Calu3 (cell line): Measurements from ENCODE around the gene SDK2. TPM values are rescaled to one million over a fixed set of nuclear protein-coding genes. Genes with fewer than 3 reads are reported as not detected.

Source experiments
- BruUV-seq: library from RNA; stranded (reverse); fragments of 400-500 nt; replicated peaks from 2 replicates; lab custom pipeline; 2021; lab: Mats Ljungman, UMichigan
- CTCF ChIA-PET: fragments of 300-600 bp; sonication (Branson Sonifier 250); formaldehyde crosslinking; loops from one replicate; lab custom pipeline; 2022; ENCODE audit warnings: antibody characterized with exemption; lab: Charles Lee
- DNase-seq: peaks from one replicate; pipeline ENCODE4 v3.0.0; 2022
- H3K27ac Mint-ChIP-seq: one replicate; pipeline ENCODE4 v1.8.0; 2022; ENCODE audit warnings: mixed read lengths; ENCODE audit not compliant: unreplicated experiment
- H3K27me3 Mint-ChIP-seq: one replicate; pipeline ENCODE4 v1.8.0; 2022; ENCODE audit warnings: mixed read lengths; ENCODE audit not compliant: unreplicated experiment
- H3K36me3 Mint-ChIP-seq: one replicate; pipeline ENCODE4 v1.8.0; 2022; ENCODE audit warnings: mild to moderate bottlenecking, moderate library complexity, mixed read lengths; ENCODE audit not compliant: insufficient read depth, unreplicated experiment
- H3K4me1 Mint-ChIP-seq: one replicate; pipeline ENCODE4 v1.8.0; 2022; ENCODE audit warnings: mild to moderate bottlenecking, low read depth, mixed read lengths; ENCODE audit not compliant: unreplicated experiment
- H3K4me3 Mint-ChIP-seq: one replicate; pipeline ENCODE4 v1.8.0; 2022; ENCODE audit warnings: mild to moderate bottlenecking, low read depth, moderate library complexity, mixed read lengths; ENCODE audit not compliant: unreplicated experiment
- H3K9me3 Mint-ChIP-seq: one replicate; pipeline ENCODE4 v1.8.0; 2022; ENCODE audit warnings: low read depth, mixed read lengths; ENCODE audit not compliant: unreplicated experiment
- CTCF ChIP-seq: fragments of 200-600 bp; IDR thresholded peaks from one replicate; pipeline ENCODE4 v1.8.0; 2022; ENCODE audit warnings: antibody characterized with exemption; ENCODE audit not compliant: unreplicated experiment
- intact Hi-C: fragments of 100-400 bp; cut with micrococcal nuclease; formaldehyde crosslinking; loops from one replicate; pipeline ENCODE4 v1.10.0; 2022; ENCODE audit not compliant: unreplicated experiment
- total RNA-seq: library from RNA; stranded (reverse); gene quantifications from 2 replicates; pipeline ENCODE4 v1.2.3, GENCODE V29; 2022

The SDK2 gene
- total RNA-seq, 1 experiment from 2014 or later = not detected

DNA sequence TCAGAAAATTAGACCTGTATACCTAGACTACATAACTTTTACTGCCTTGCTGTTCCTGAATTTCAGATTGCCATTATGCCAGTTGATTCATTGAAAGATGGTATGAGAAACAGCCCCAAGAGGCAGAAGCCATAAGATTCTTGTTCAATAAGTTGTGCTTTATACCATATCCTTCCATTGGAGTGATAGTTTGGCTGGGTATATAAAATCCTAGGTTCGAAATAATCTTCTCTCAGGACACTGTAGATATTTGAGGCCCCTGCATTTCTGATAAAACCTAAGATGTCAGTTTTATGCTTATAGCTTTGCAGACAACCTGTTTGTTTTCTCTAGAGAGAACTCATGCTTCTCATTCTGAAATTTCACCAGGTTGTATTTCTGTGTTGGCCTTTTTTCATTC lies 9.6 kb upstream of the SDK2 start:
- H3K27ac Mint-ChIP-seq = no peak overlapping the region
- no TSS peak for BruUV-seq
- peaks cover 14% of the 10 kb centered on the region for H3K9me3 Mint-ChIP-seq
- H3K4me3 Mint-ChIP-seq = no peak overlapping the region
- DNase-seq = no peak
- no peaks in the 10 kb centered on the region for H3K36me3 Mint-ChIP-seq
- intact Hi-C loops = no loop called here
- CTCF ChIA-PET = no interaction called here
- peaks cover 74% of the 10 kb centered on the region for H3K27me3 Mint-ChIP-seq
- no peaks in the 10 kb centered on the region for H3K4me1 Mint-ChIP-seq
- no peak for TF ChIP-seq CTCF

DNA sequence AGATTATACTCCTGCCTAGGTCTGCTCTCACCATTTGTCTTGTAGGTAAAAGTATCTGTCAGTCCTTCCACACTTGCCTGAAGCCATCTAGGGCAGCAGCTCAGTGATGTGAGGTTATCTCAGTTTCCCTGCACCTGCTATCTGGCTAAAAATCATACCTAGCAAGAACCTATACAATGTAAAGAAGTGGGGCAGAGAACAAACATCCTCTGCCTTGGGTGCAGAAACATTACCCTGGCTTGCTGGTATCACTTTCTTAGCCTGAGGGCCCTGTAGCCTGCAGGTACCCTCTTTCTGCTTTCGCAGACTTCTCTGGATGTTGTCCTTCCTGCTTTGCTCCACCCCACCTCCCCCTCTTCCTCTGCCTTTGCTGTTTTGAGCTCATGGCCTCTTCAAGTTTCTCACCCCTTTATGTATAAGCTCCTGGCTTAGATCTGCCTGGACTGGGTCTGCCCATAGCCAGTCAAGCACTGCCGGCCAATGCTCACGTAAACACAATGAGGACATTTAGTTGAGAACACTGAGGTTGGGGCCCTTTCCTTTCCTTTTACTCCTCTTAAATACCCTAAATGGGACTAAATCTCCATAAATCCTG lies 8.7 kb upstream of the SDK2 start:
- H3K4me3 Mint-ChIP-seq = no peak overlapping the region

GRCh38 chr17:73650617-73651200 lies 6.5 kb upstream of the SDK2 start:
- no peak for DNase-seq
- CTCF ChIA-PET = no interaction called here
- no peak overlapping the region for H3K27ac Mint-ChIP-seq
- no peaks in the 10 kb centered on the region for H3K4me1 Mint-ChIP-seq
- H3K36me3 Mint-ChIP-seq = no peaks in the 10 kb centered on the region
- intact Hi-C loops = no loop called here
- TF ChIP-seq CTCF = no peak
- peaks cover 89% of the 10 kb centered on the region for H3K27me3 Mint-ChIP-seq
- H3K4me3 Mint-ChIP-seq = no peak overlapping the region
- peaks cover 14% of the 10 kb centered on the region for H3K9me3 Mint-ChIP-seq
- no TSS peak for BruUV-seq

More for the DNA sequence above, 8.7 kb upstream of the SDK2 start:
- Mint-ChIP-seq H3K9me3 (peaks cover 14% of the 10 kb centered on the region), H3K36me3 (no peaks in the 10 kb centered on the region), H3K4me1 (no peaks in the 10 kb centered on the region), H3K27ac (no peak overlapping the region), H3K27me3 (peaks cover 82% of the 10 kb centered on the region)
- no peak for DNase-seq
- BruUV-seq = no TSS peak
- CTCF ChIA-PET = no interaction called here
- intact Hi-C loops = no loop called here
- TF ChIP-seq CTCF = no peak

DNA sequence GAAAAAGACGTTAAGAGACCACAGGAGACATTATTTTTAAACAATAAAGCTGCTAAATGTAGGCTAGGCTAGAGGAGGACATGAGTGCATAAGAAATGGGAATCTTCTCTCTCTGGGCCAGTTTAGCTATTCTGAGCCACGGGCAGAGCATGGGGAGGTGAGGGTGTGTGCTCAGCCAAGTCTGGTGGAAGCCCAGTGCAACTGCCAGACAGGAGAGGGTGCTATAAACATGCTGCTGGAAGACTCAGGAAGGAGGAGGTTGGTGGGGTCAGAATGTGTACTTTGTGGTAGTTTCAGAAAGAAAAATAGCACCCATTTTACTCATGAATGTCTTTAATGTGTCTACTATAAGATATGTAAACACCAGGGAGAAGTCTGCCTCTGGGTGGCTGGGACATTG lies 5.9 kb upstream of the SDK2 start:
- no peaks in the 10 kb centered on the region for H3K36me3 Mint-ChIP-seq
- DNase-seq = no peak
- peaks cover 89% of the 10 kb centered on the region for H3K27me3 Mint-ChIP-seq
- H3K27ac Mint-ChIP-seq = no peak overlapping the region
- CTCF ChIA-PET = no interaction called here
- no peak overlapping the region for H3K4me3 Mint-ChIP-seq
- intact Hi-C loops = no loop called here
- no TSS peak for BruUV-seq
- no peaks in the 10 kb centered on the region for H3K4me1 Mint-ChIP-seq
- peaks cover 14% of the 10 kb centered on the region for H3K9me3 Mint-ChIP-seq
- no peak for TF ChIP-seq CTCF
